ENCODE measurements around the gene VRK3.
"Not testable (repeated sequence)": the region's sequence is repeated elsewhere in the genome, so short reads cannot be mapped to it uniquely, and the experiment has no call there.

VRK3 gene

DNA sequence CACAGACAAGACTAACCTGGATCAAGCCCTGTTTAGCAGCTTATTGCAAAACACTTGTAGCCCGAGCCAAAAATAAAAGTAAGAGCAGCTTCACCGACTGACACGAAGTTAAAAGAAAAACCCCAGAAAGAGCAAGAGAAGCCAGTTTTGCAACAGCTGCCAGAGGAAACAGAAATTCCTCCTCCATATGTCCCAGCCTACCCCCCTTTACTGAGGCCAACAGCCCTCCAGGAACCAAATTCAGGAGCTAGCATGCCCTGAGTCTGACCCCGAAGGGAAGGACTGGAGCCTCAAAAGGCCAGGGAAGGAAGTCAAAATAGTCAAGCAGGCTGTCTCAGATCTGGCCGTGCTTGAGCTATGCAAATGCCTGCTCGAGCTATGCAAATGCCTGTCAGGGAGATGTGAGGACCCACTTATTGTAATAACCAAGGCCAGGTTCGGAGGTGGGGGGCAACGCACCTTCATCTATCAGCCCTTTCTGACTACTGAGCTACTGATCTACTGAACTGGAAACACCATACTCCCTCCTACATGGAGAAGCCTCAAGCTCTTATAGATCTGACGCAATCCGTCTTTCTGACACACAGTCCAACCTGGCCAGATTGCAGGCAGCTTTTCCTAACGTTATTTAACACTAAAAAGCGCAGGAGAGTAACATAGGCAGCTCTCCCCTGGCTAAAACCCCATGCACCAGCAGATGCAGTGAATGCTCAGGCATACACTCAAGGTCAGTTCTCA lies 70.9 kb downstream of the VRK3 start:
- no peak for DNase-seq

GRCh38 chr19:49953416-49953815 lies 71.8 kb downstream of the VRK3 start:
- no peak for DNase-seq

DNA sequence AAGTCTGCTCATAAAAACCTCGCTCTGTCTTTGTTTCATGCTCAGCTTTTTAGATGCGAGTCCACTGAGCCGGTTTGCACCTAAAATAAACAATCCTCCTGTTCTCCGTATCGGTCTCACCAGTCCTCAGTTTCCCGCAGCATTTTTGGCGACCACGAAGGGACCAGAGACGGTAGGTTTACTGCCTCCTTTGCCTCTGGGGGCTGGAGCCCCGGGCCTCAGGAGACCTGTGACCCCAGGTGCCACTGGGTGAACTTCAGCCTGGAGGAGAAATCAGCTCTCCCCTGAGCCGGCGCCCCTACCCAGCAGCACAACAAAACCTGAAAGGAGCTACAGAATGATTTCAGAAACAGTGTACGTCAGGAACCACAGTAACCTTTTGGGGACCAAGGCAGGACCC lies 72.3 kb downstream of the VRK3 start:
- no peak for DNase-seq

DNA sequence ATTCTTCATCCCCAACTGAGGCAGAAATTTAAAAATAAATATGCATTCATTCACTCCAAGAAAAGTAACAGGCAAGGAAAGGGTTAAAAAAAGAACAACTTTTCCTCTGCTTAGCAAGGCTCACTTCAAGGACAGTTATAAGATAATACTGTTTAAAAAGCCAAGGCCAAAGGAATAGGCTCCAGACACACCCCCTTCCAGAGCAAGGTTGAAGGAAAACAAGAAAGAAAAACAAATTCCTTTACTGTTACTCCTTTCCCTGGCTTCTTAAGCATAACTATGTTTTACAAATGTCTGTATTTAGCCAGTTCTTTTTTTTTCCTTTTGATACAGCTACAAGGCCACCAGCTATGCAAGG lies 72.7 kb downstream of the VRK3 start:
- DNase-seq, result no peak

DNA sequence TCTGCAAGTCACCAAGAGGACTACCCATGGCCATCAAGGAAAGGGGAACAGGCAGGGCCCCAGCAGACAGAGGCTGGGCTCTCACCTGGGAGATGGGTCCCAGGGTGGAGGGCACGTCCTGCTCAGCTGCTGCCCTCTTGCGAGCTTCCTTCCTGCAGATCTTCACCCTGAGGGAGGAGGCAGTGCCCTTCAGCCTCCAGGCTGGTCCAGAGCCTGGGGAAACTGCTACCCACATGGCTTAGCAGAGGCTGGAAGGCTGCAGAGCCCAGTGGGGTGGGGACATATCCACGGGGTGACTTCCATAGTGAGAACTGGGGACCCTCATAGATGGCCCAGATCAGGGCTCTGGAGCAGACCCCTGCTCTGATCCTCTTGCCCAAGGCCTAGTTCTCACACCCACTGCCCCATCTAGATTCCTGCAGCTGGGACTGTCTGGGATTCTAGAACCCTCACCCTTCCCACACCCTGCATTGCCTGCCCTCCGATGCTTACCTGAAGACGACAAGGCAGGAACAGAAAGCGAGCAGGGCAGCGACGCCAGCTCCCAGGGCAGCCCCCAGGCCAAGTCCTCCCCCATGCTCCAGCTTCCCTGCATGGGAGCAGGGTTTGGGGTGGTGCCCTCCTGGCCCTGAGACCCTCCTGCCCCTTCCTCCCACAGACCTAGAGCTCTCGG lies 73.2 kb downstream of the VRK3 start:
- no peak for DNase-seq

DNA sequence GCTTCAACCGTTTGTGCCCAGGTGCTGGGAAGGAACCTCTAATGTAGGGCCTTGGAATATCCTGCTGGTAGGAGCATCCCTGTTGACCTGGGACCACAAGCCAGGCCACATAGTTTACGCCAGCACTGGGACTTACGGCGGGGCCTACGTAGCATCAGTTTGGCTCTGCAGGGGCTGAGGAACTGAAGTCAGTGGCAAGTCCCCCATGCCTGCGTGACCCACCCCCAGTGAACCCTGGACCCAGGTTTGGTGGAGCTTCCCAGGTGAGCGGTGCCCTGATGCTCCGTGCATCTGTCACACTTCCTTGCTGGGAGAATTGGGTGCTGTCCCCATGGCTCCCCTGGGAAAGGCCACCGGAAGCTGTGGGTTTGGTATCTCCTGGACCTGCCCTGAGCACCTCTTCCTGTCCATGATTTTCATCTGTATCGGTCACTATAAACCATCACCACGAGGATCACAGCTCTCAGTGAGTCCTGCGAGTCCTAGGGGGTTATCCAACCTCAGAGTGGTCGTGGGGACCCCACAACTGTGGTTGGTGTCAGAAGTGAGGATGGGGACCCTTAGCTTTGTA lies 74.1 kb downstream of the VRK3 start:
- no peak for DNase-seq

DNA sequence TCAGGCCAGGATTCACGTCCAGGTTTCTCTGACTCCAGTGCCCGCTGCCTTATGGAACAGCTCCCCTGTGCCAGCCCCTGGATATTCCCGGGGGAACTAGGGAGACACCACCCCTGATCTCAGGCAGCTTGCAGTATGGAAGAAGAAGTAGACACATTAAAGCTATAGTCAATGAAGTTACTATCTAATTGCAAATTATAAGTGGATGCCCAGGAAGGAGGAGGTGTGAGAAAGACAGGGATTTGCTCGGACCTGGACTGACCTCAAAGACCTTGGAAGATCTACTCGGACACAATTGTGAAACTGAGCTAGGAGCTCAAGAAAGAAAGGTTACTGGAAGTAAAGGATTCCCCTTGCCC lies 74.6 kb downstream of the VRK3 start:
- DNase-seq, result no peak

GRCh38 chr19:49949742-49950589 lies 75.2 kb downstream of the VRK3 start:
- DNase-seq, result no peak

DNA sequence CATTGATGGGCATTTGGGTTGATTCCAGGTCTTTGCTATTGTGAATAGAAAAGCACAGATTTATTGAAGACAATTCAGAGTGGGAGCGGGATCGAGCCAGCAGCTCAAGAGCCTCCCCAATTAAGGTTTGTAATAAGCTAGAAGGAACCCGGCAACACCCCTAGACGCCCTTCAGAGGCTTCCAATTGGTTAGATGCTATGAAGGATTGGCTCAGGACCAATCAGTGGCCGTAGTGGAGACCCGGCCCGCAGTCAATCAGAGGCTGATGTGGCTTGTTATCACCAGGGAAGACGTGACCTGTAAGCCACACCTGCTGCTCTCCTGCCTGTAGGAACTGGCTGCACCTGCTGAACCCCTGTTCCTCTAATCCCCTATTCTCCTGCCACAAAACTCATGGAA lies 78.8 kb downstream of the VRK3 start:
- DNase-seq, result no peak

DNA sequence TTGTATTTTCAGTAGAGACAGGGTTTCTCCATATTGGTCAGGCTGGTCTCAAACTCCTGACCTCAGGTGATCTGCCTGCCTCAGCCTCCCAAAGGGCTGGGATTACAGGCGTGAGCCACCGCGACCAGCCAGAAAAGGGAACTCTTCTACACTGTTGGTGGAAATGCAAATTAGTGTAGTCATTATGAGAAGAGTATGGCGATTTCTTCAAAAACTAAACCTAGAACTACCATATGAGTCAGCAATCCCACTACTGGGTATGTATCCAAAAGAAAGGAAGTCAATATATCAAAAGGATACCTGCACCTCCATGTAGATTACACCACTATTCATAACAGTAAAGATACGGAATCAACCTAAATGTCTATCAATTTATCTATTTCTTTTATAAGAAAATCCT lies 80.6 kb downstream of the VRK3 start:
- not testable (repeated sequence) for DNase-seq

DNA sequence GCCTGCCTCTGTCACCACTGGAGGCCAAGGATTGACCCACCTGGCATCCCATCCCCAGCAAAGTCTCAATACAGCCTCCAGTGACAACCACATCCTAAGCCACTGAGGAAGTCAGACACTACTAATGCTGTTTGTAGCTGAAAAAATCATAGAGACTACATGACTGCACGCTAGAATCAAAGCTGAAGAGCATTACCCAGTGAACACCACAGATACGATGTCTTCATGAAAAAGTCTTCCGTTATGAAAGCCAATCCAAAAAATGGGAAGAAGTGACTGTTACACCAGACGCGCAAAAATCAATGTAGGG lies 84.7 kb downstream of the VRK3 start:
- DNase-seq, result no peak

DNA sequence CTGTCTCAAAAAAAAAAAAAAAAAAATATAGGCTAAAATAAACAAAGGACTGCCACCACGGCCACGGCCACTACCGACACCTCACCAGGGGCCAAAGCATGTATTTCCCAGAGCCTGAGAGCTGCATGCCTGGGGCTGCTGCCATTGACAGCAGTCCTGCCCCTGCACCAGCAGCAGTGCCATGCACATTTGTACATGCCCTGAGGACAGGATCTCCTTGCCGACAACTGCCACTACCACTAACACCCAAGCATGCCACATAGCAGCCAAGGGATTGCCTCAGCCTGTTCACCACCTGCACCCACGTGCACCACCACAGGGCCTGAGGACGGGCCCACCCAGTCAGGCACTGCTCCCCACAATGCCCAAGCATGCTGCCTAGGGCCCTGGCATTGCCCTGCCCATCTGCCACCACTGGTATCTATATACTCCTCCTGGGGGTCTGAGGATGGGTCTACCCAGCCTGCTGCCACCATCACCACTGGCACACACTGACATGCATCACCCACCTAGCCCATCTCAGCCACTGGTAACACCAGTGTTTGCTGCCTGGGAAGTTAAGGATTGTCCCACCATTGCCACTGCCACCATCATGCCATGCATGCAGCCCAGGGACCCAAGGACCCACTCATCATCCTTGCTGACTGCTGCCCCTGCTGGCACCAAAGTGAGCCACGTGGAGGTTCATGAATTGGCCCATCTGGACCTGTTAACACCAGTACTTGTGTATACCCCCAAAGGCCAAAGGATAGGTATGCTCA lies 85.3 kb downstream of the VRK3 start:
- no peak for DNase-seq

DNA sequence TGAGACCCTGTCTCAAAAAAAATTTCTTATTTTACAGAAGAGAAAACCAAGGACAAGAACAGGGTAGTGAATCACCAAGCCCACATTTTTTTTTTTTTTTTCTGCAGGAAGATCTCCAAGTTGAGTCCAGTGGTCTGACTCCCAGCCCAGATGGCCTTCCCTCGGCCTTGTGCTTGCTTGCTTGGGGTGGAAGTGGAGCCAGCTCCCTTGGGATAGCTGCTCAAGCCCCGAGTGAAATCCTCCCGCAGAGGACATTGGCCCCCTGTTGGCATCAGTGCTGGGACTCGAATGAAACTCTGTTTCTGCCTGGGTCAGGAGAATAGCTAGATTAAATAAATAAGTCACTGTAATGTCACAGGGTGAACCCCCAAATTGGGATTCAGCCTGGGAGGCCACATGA lies 86.5 kb downstream of the VRK3 start:
- no peak for DNase-seq

DNA sequence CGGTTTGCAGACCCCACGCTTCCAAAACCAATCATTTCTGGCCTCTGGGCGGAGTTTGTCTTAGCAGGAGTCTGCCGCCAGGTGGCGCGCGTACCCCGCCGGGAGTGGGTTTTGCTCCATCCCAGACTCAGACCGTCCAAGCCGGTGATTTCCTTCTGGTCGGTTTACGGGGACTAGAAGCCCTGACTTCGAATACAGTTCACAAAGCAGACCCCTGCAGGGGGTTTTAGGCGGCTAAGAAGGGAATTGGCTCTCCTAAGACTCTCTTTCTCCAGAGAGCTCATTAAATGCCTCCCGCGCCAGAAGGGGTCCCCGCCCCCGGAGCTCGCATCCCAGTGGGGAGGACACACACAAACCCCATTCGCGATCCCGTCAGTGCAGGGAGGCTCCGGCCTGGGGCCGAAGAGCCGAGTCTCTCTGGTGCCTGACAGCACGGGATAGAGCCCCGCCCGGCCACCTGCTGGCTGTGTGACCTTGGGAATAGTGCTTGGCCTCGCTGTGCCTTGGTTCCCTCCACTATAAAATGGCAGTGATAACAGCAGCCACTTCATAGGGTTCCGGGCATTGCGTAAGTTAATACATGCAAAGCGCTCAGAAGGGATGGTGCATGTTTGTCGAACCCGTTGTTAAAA lies 87.3 kb downstream of the VRK3 start:
- DNase-seq, result peak; percentile 78

- no peak for DNase-seq
Measured at GRCh38 chr19:49936549-49936948, 88.6 kb downstream of the VRK3 start.

GRCh38 chr19:49933643-49934042 lies 91.5 kb downstream of the VRK3 start:
- no peak for DNase-seq

GRCh38 chr19:49932731-49933131 lies 92.4 kb downstream of the VRK3 start:
- no peak for DNase-seq

- DNase-seq, result peak; percentile 65
Measured at GRCh38 chr19:49932041-49932451, 93.1 kb downstream of the VRK3 start.

GRCh38 chr19:49931293-49932040 lies 93.7 kb downstream of the VRK3 start:
- no peak for DNase-seq

DNA sequence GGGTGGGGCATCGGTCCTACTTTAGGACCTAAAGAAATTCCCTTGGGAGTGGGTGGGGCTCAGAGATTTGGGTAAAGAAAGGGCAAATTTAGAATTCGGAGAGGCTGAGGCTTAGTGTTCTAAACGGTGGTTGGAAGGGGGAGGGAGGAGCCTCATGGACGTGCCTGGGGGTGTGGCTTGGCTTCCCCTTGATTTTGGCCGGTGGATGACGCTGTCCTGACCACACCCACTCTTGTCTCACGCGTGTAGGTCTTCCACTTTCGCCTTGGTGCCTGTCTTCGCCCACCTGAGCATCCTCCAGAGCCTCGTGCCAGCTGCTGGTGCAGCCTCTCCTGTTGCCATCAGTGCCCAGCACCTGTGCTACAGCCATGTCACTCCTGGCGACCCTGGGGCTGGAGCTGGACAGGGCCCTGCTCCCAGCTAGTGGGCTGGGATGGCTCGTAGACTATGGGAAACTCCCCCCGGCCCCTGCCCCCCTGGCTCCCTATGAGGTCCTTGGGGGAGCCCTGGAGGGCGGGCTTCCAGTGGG lies 94.6 kb downstream of the VRK3 start:
- no peak for DNase-seq
